DMS 273 (cell line): Measurements from ENCODE around the gene CRTC1.
"Not testable (repeated sequence)": the region's sequence is repeated elsewhere in the genome, so short reads cannot be mapped to it uniquely, and the experiment has no call there.

Source experiments
- DNase-seq: peaks from one replicate; lab custom pipeline; 2025; ENCODE audit not compliant: unreplicated experiment; lab: John Stamatoyannopoulos, UW

CRTC1 gene

GRCh38 chr19:18798384-18799352 lies 115.2 kb downstream of the CRTC1 start:
- no peak for DNase-seq

GRCh38 chr19:18799389-18799970 lies 116.0 kb downstream of the CRTC1 start:
- no peak for DNase-seq

- no peak for DNase-seq
Observed at GRCh38 chr19:18800079-18800478, 116.6 kb downstream of the CRTC1 start.

GRCh38 chr19:18800636-18801035 lies 117.2 kb downstream of the CRTC1 start:
- DNase-seq = no peak

- peak; percentile 37 for DNase-seq
Observed at GRCh38 chr19:18802354-18802753, 118.9 kb downstream of the CRTC1 start.

- no peak for DNase-seq
Observed at GRCh38 chr19:18803550-18804138, 120.2 kb downstream of the CRTC1 start.

GRCh38 chr19:18804139-18804601 lies 120.7 kb downstream of the CRTC1 start:
- DNase-seq = no peak

GRCh38 chr19:18804643-18805042 lies 121.2 kb downstream of the CRTC1 start:
- no peak for DNase-seq

GRCh38 chr19:18807861-18808331 lies 124.4 kb downstream of the CRTC1 start:
- DNase-seq = no peak

- DNase-seq = no peak
Observed at GRCh38 chr19:18809149-18809868, 125.8 kb downstream of the CRTC1 start.

- not testable (repeated sequence) for DNase-seq
Observed at GRCh38 chr19:18811638-18812037, 128.2 kb downstream of the CRTC1 start.

- DNase-seq = no peak
Observed at GRCh38 chr19:18814063-18814462, 130.6 kb downstream of the CRTC1 start.

- no peak for DNase-seq
Observed at GRCh38 chr19:18815673-18816072, 132.2 kb downstream of the CRTC1 start.

- not testable (repeated sequence) for DNase-seq
Observed at GRCh38 chr19:18816645-18817044, 133.2 kb downstream of the CRTC1 start.

- DNase-seq = no peak
Observed at GRCh38 chr19:18817574-18817973, 134.1 kb downstream of the CRTC1 start.

- DNase-seq = no peak
Observed at GRCh38 chr19:18828786-18829185, 145.3 kb downstream of the CRTC1 start.

- no peak for DNase-seq
Observed at GRCh38 chr19:18830488-18830887, 147.0 kb downstream of the CRTC1 start.

- DNase-seq = peak; percentile 99
Observed at GRCh38 chr19:18831524-18832305, 148.2 kb downstream of the CRTC1 start, which contains the start of gene UPF1. UPF1 (plus strand) TSS chr19:18831959; CDS start chr19:18832210, 251 bp downstream.
